GM20000 (cell line): Measurements from ENCODE around the gene SPTAN1.

Source experiments
- DNase-seq: peaks from one replicate; pipeline ENCODE4 v3.0.0; 2012; ENCODE audit warnings: low spot score
- CTCF ChIP-seq: IDR thresholded peaks from 2 replicates; pipeline ENCODE4 v1.5.1; 2012; ENCODE audit warnings: mild to moderate bottlenecking, control low read depth; ENCODE audit errors: extremely low read depth, missing control alignments

The SPTAN1 gene

GRCh38 chr9:128554155-128554862 is 1.9 kb downstream of the SPTAN1 start:
- TF ChIP-seq CTCF = no peak
- DNase-seq = no peak

- TF ChIP-seq CTCF = no peak
- DNase-seq = no peak
Observed at GRCh38 chr9:128555180-128555721, 2.9 kb downstream of the SPTAN1 start.

GRCh38 chr9:128556276-128556675 is 3.9 kb downstream of the SPTAN1 start:
- no peak for DNase-seq
- no peak for TF ChIP-seq CTCF

GRCh38 chr9:128556926-128557634 is 4.7 kb downstream of the SPTAN1 start:
- no peak for TF ChIP-seq CTCF

GRCh38 chr9:128558431-128559310 is 6.3 kb downstream of the SPTAN1 start:
- DNase-seq = peak; percentile 77
- TF ChIP-seq CTCF = no peak

More at GRCh38 chr9:128556926-128557634, 4.7 kb downstream of the SPTAN1 start:
- no peak for DNase-seq

GRCh38 chr9:128565578-128565977 is 13.2 kb downstream of the SPTAN1 start:
- no peak for TF ChIP-seq CTCF
- no peak for DNase-seq
